Embryonic facial prominence (tissue), 1 donor: ENCODE results near the gene CYTH3.
A peak's percentile ranks its signal among the peaks of the same experiment; 100 is the strongest.
"Not testable (repeated sequence)": the region's sequence is repeated elsewhere in the genome, so short reads cannot be mapped to it uniquely, and the experiment has no call there.

Source experiments
- DNase-seq: peaks from one replicate; pipeline ENCODE4 v3.0.0-alpha.2; 2016; ENCODE audit errors: extremely low spot score

The CYTH3 gene

DNA sequence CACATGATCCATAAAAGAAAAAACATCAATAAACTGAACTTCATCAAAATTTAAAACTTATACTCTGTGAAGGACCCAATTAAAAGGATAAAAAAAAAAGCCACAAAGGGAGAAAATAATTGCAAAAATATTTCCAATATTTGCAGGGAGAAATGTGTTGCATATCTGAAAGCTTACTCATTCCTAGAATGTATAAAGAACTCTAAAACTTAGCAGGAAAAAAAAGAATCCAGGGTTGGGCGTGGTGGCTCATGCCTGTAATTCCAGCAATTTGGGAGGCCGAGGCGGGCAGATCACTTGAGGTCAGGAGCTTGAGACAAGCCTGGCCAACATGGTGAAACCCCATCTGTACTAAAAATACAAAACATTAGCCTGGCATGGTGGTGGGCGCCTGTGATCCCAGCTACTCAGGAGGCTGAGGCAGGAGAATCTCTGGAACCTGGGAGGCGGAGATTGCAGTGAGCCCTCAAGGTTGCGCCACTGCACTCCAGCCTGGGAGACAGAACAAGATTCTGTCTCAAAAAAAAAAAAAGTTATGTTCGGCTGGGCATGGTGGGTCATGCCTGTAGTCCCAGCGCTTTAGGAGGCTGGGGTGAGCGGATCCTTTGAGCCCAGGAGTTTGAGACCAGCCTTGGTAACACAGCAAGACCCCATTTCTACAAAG lies 11.1 kb upstream of the CYTH3 start:
- not testable (repeated sequence) for DNase-seq

DNA sequence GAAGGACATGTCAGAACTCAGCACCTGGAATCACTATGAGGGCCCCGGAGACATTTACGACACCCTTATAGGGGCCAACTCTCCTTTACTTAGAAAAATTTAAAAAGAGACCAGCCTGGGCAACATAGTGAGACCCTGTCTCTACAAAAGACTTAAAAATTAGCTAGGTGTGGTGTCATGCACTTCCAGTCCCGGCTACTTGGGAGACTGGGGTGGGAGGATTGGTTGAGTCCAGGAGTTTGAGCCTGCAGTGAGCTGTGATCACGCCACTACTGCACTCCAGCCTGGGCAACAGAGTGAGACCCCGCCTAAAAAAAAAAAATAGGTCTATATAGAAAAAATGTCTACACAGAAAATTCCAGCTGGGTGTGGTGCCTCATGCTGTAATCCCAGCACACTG lies 7.5 kb upstream of the CYTH3 start:
- DNase-seq = no peak

DNA sequence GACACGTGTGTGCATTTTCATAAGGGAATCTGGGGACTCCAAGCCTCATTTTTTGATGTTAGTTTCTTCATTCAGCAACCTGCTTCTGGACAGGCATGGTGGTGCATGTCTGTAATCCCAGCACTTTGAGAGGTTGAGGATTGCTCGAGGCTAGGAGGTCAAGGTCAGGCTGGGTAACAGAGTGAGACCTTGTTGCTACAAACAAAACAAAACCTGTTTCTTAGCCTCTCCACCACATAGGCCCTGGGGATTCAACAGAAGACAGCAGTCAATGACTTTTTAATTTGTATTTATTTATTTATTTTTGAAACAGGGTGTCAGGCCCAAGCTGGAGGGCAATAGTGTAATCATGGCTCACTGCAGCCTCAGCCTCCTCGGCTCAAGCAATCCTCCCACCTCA lies 6.9 kb upstream of the CYTH3 start:
- no peak for DNase-seq

DNA sequence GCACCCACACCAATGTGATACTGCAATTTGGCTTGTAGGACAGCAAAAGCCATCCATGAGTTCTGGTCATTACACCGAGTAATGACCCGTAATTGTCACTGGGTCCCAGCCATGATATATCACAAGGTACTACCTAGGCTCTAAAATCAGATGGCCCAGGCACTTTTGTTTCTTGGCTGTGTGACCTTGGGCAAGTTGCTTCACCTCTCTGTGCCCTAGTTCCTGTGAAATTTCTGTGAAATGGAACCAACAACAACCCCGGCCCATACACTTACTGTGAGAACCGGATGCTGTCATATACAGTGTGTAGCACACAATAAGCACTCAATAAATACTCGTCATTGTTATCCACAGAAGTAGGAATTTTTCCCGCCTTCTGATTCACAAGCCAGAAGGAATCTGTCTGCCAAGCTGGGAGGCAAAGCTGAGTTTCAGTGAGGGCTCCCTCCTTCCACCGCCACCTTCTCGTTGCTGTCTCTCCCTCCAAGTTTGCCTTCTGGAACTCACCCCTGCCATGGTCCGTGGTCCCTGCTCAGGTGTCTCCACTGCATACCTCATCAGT lies 6.4 kb upstream of the CYTH3 start:
- no peak for DNase-seq

DNA sequence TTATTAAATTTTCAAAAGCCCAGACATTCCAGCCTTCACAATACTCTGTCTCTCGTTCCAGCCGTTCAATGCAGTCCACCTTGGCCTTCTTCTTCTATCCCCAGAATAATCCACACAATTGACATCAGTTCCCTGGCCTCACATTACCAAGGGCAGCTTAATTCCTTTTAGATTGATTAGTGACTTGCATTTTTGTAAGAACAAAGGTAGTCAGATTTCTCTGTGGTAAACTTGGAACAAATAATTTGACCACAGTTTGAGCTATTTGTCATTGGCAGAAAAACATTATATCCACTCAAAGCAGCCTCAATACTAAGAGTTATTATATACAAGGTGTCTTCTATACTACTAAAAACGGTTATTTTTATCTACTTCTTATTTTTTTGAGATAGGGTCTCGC lies 5.1 kb upstream of the CYTH3 start:
- no peak for DNase-seq

DNA sequence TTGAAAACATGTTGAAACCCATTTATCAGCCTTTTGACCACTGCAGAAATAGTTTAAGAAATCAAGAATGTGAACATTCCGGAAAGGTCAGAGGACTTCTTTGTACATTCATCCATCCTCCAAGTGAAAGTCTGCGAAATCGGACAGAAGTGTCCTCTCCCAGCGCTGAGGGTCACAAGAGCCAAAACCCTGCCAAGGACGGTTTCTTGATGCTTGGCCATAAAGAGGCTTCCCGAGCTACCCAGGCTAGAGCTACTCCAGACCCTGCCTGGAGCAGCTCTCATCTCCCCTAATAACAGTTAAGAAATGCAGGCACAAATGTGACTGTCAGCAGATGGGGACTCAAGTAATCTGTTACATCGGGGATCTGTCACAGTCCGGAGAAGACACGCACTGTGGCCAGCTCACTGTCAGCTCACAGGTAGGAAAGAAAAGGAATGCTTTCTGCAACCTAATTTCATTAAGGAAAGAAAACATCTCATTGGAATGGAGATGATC lies 4.5 kb upstream of the CYTH3 start:
- no peak for DNase-seq

DNA sequence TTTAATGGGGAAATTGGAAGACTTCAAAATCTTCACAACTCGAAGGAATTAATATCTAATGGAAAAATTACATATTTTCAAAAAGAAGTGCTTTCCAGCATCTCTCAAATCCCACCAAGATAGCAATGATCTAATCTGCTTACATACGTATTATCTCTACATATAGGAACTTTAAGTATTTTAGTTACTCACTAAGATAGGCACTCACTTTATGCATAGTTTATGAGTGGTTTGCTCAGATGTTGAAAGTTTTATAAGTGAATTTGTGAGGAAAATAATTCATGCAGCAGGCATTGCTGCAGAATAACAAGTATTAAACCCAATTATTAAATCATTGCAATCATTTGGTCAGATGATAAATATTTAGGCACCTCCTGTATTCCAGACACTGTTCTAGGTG lies 2.3 kb upstream of the CYTH3 start:
- DNase-seq = no peak

DNA sequence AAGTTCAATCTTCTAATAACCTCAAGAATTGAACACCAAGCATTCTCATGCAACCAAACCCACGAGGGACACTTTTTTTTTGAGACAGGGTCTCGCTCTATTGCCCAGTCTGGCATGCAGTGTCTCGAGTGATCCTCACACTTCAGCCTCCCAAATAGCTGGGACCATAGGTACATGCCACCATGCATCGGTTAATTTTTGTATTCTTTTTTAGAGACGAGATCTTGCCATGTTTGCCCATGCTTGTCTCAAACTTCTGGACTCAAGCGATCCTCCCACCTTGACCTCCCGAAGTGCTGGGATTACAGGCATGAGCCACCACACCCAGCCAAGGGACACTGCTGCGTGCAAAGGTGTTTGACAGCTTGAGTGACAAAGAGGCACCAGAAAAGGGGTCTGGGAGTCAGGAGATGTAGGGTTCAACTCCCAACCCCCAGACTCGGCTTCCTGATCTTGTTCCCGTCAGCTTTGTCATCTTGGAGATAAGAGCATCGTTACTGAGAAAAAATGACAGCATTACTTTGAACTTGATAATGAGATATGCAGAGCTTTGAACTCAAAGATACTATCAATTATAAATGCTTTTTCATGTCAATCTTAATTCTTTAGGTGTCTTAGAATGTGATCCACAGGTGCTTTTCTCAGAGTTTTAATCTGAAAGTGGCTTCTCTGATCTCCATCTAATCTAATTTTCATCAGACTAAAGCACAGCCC lies 1.6 kb upstream of the CYTH3 start:
- no peak for DNase-seq

DNA sequence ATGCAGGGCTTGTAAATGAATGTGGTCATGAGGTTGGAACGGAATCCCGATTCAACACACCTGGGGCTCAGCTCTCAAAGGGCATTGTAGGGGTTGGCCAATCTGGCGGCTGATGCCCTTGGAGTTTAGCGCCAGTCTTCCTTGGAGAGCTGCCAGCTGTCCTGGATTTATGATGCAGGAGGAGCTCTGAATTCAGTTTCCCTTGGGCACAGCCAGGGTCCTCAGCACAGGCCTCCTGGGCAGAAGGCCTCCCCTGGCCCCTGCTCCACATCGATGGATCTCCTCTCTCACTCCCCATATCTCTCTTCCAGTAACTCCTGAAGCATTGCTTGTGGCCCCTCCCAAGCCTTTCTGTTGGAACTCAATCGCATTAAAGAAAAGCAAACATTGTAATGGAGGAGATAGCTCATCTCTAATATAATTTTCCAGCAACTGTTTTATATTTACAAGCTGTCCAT lies 985 bp upstream of the CYTH3 start:
- DNase-seq = no peak

DNA sequence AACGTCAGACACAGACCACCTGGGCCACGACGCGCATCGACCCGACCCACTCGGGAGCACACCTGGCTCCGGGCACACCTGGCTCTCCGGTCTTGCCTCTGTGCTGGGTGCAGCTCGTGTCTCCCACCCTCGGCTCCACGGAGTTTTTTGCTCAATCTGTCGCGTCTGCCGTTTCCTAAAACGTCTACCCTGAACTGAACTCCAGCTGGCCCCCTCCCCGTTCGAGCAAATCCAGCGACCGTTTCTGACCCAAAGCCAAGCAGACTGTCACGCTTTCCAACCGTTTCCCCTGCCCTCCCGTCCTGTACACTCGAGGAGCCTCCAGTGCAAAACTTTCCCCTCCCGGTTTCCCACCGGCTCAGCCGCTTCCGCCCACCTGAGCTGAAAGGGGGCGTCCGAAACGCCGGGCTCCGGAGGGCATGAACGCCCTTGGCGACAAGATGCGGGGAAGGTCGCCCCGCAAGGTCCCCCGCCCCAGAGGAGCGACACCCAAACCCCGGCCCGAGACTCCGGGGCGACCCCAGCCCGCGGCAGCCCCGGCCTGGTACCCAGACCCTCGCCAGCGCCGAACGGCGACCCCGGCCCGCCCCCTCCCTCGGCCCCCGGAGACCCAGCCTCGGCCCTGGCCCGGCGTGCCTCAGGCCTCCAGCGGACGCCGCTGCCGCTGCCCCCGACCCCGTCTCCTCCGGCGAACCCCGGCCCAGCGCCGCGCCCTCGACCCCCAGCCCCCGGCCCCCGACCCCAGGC lies 557 bp downstream of the CYTH3 start:
- DNase-seq = no peak

DNA sequence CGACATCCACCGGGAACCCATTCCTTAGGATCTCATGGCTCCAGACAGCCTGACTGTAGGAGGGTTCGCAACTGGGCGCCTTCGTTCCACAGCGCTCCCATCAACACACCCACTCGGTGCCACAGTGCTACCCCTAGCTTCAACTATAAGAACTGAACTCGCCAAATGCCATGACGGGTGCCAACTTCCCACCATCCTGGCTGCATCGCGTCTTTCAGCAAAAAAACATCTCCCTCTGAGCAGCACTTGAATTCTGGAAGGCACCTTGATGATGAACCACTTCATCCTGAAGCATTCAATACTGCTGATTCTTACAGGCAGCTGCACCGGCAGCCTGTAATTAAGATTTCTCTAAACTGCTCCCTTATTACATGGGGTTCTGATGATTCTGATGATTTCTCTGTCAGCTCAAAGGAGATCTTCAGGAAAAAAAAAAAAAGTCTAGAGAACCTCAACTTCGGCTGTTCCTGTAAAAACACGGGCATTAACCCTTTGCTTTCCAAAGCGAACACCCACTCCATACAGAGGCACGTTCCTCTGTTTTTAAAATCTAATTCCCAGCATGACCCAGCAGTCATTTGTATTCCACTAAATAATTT lies 1.3 kb downstream of the CYTH3 start:
- DNase-seq = no peak

DNA sequence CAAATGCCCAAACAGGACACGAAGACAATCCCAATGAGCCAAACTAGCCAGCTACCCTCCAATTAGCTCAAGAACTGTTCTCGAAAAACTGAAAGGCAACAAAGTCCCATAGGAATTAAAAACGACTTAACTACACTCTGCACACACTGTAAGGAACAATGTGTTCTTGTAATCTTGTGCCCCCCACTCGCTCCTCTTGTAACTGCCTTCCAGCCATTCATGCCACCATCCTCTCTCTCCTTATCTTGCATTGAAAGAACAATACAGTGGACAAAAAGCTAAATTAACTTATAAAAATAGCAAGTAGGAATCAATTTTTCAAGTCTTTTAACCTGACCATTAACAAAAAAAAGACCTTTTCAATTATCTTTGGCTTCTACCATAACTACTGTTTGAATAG lies 2.9 kb downstream of the CYTH3 start:
- DNase-seq = no peak

DNA sequence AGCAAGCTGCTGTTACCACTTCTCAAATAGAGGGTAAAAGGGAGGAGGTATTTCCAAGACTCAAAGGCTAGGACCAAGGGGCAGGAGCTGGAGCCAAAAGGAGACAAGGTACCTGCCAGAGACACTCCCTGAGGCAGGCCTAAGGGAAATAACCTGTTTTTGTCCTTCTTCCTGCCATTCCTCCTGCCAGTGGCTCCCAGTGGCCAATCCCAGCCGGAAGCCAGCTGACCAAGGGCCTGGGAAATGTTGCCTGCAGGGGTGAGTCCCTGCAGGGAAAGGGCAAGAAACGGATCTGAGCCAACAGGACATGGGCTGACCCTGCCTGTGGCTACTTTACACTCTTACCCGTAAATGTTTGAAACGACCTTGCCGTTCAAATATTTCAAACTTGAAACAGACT lies 3.5 kb downstream of the CYTH3 start:
- DNase-seq = no peak

DNA sequence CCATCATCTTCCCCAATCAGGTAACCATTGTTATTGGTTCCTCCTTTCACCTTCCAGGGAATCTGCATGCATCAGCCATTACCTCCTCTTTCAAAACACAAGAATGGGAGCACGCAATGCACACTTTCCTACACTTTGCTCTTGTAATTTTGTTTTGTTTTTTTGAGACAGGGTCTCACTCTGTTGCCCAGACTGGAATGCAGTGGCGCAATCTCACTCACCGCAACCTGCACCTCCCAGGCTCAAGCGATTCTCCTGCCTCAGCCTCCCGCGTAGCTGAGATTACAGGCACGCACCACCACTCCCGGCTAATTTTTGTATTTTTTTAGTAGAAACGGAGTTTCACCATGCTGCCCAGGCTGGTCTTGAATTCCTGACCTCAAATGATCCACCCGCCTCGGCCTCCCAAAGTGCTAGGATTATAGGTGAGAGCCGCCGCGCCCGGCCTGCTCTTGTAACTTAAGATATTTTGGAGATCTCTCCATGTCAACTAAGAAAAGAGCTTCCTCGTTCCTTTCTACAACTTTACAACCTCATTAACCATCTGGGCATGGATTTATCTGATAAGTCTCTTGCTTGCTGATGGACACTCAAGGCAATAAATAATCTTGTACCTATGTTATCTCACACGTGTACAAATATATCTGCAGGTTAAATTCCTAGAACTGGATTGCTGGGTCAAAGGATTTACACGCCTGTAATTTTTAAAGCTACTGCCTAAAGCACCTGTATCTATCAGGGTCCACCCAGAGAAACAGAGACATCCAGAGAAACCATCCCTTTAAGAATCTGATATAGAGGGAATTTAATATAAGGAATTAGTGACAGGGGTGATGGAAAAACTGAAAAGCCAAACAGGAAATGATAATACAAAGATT lies 4.2 kb downstream of the CYTH3 start:
- DNase-seq = no peak

DNA sequence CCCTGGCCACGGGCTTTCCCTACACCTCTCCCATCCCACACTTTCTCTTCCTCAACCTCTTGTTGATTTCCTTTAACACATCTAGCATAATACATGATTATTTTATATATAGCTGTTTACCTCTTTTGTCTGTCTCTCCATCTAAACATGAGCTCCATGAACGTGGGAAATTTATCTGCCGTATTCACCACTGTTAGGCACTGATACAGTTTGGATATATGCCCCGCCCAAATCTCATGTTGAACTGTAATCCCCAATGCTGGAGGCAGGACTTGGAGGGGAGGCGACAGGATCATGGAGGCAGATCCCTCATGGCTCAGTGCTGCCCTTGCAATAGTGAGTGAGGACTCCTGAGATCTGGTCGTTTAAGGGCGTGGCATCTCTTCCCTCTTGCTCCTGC lies 5.7 kb downstream of the CYTH3 start:
- DNase-seq = no peak

DNA sequence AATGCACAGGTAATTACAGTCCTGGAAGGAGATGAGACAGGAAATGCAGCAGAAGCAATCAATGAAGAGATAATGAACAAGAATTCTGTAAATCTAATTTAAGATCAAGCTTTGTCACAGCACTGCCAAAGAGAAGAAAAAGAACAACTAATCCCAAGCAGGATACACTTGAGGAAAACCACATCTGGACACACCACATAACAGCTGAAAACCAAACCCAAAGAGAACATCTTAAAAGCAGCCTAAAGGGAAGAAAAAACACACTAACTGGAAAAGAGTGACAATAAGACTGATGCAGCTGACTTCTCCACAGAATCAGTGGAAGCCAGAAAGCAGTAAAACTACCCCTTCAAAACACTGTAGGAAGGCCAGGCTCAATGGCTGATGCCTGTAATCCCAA lies 10.2 kb downstream of the CYTH3 start:
- DNase-seq = no peak

DNA sequence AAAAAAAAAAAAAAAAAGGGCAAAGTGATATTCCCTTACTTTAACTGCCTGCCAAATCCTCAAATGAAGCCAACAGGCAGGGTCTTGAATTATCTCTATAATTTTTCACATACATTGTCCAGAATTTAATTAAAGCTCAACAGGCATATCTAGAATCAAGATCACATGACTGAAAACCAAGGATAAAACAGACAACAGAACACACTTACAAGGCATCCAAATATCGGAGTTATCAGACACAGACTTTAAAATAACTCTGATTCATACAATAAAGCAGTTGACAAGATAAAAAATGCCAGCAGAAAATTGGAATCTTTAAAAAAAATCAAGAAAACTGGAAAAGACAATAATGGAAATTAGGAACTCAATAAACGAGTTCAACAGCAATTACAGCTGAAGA lies 10.7 kb downstream of the CYTH3 start:
- no peak for DNase-seq

DNA sequence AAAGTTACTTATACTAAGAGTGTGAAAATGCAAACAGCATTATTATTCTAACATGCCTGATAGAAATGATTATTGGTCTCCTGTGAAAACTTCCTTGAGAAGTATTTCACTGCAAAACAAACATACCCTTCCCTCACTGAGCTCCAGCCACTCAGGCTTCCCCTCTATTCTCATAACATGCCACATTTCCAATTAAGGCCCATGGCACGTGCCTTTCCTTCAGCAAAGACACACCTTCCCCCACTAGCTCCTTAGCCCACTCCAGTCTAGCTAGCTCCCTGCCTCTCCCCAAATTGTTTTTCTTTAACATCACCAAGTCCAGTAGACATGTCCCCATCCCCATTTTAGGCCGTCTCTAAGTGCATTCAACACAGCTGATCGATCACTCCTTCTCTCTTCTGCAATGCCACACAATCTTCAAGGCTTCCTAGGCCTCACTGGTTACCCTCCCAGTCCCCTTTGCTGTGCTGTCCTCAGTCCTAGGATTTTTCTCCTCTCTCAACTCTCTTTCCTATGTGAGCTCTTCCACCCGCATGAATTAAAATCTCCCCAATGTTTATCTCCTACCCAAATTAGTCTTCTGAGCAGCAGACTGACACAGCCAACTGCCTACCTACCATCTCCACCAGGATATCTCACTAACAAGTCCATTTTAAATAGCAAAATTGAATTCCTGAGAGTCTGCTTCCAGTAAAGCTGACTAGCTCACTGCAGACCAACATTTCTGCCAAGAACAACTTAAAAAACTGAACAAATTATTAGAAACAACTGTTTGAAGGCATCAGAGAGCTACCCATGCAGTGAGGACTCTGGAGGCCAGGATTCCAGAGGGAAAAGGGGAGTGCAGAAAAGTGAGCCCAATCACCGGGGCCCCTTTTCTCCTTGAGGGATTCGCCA lies 11.9 kb downstream of the CYTH3 start:
- DNase-seq = peak; percentile 55

DNA sequence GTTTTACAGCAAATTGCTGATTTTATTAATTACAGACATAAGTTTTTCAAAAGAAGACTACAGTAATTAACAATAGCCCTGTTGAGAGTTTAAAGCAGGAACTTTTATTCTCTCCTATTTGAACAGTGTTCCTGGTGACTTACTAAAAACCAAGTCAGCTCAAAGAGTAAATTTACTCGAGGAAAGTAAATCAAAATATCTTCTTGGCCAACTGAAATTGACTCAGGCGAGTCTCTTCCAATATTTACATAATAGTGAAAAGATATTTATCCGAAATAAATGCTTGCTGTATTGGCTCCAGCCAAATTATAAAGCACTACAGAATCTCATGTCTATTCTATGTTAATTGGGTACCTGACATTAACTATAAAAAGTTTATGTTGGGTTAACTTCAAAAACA lies 13.2 kb downstream of the CYTH3 start:
- DNase-seq = no peak
